SK-N-SH treated with all-trans-retinoic acid at 6 μM for 48 hours (cell line): ENCODE data around the gene ZCCHC3.

Experiments
- ATAC-seq: fragments of 200-7000 bp; cut with Tn5 transposase; 3 replicates; pipeline ENCODE4 v1.9.1; 2020; ENCODE audit warnings: mild to moderate bottlenecking, moderate library complexity
- ARNTL ChIP-seq: fragments of 450-650 bp; formaldehyde crosslinking; IDR thresholded peaks from 2 replicates; pipeline ENCODE4 v1.5.0; 2020; ENCODE audit warnings: low read depth, mild to moderate bottlenecking, moderate library complexity, borderline replicate concordance
- BACH2 ChIP-seq: fragments of 250-450 bp; sonication (Bioruptor Pico); IDR thresholded peaks from 2 replicates; pipeline ENCODE4 v1.9.0; 2021; ENCODE audit warnings: mild to moderate bottlenecking, borderline replicate concordance
- CREB5 ChIP-seq: fragments of 250-450 bp; sonication (Bioruptor Pico); IDR thresholded peaks from 2 replicates; pipeline ENCODE4 v1.5.1; 2020; ENCODE audit warnings: low read depth, mild to moderate bottlenecking, moderate library complexity
- CSDC2 ChIP-seq: fragments of 250-450 bp; sonication (Bioruptor Pico); IDR thresholded peaks from 2 replicates; pipeline ENCODE4 v1.5.0; 2020; ENCODE audit warnings: mild to moderate bottlenecking, moderate library complexity
- CSRNP3 ChIP-seq: fragments of 250-450 bp; sonication (Bioruptor Pico); IDR thresholded peaks from 2 replicates; pipeline ENCODE4 v1.5.1; 2021; ENCODE audit warnings: mild to moderate bottlenecking, moderate library complexity
- ESRRG ChIP-seq: fragments of 250-450 bp; sonication (Bioruptor Pico); IDR thresholded peaks from 2 replicates; pipeline ENCODE4 v1.6.1; 2021; ENCODE audit warnings: mild to moderate bottlenecking
- GLIS3 ChIP-seq: fragments of 250-450 bp; sonication (Bioruptor Pico); IDR thresholded peaks from 2 replicates; pipeline ENCODE4 v1.5.0; 2020; ENCODE audit warnings: mild to moderate bottlenecking, moderate library complexity
- ISL1 ChIP-seq: fragments of 250-450 bp; sonication (Bioruptor Pico); IDR thresholded peaks from 2 replicates; pipeline ENCODE4 v2.1.2; 2022; ENCODE audit warnings: mild to moderate bottlenecking, moderate library complexity
- OSR1 ChIP-seq: fragments of 250-450 bp; sonication (Bioruptor Pico); IDR thresholded peaks from 2 replicates; pipeline ENCODE4 v1.8.0; 2022; ENCODE audit warnings: moderate library complexity, mild to moderate bottlenecking, inconsistent platforms
- PATZ1 ChIP-seq: fragments of 250-450 bp; sonication (Bioruptor Pico); IDR thresholded peaks from 2 replicates; pipeline ENCODE4 v1.8.0; 2020; ENCODE audit warnings: mild to moderate bottlenecking, moderate library complexity, borderline replicate concordance
- POU6F1 ChIP-seq: fragments of 250-450 bp; sonication (Bioruptor Pico); IDR thresholded peaks from 2 replicates; pipeline ENCODE4 v1.8.0; 2021; ENCODE audit warnings: low read depth, mild to moderate bottlenecking, moderate library complexity, borderline replicate concordance
- PPARA ChIP-seq: fragments of 250-450 bp; sonication (Bioruptor Pico); IDR thresholded peaks from 2 replicates; pipeline ENCODE4 v1.5.0; 2020; ENCODE audit warnings: mild to moderate bottlenecking, borderline replicate concordance
- RARB ChIP-seq: fragments of 250-450 bp; sonication (Bioruptor Pico); IDR thresholded peaks from 2 replicates; pipeline ENCODE4 v1.8.0; 2021; ENCODE audit warnings: mild to moderate bottlenecking, moderate library complexity
- TCF4 ChIP-seq: fragments of 250-450 bp; sonication (Bioruptor Pico); IDR thresholded peaks from 2 replicates; pipeline ENCODE4 v1.8.0; 2021; ENCODE audit warnings: mild to moderate bottlenecking, moderate library complexity, borderline replicate concordance
- TOX ChIP-seq: fragments of 250-450 bp; sonication (Bioruptor Pico); IDR thresholded peaks from 2 replicates; pipeline ENCODE4 v1.8.0; 2021; ENCODE audit warnings: mild to moderate bottlenecking, moderate library complexity, borderline replicate concordance
- TSHZ2 ChIP-seq: fragments of 250-450 bp; sonication (Bioruptor Pico); IDR thresholded peaks from 2 replicates; pipeline ENCODE4 v1.5.0; 2020; ENCODE audit warnings: mild to moderate bottlenecking, moderate library complexity
- ZC3H10 ChIP-seq: fragments of 250-450 bp; sonication (Bioruptor Pico); IDR thresholded peaks from 2 replicates; pipeline ENCODE4 v1.5.1; 2021; ENCODE audit warnings: mild to moderate bottlenecking, moderate library complexity
- ZFP30 ChIP-seq: fragments of 450-650 bp; formaldehyde crosslinking; IDR thresholded peaks from 2 replicates; pipeline ENCODE4 v1.5.0; 2022; ENCODE audit warnings: mild to moderate bottlenecking, moderate library complexity
- ZNF565 ChIP-seq: fragments of 450-650 bp; formaldehyde crosslinking; conservative IDR thresholded peaks from 2 replicates; pipeline ENCODE4 v1.5.0; 2020; ENCODE audit warnings: low read depth, mild to moderate bottlenecking, moderate library complexity
- ZNF70 ChIP-seq: fragments of 450-650 bp; formaldehyde crosslinking; IDR thresholded peaks from 2 replicates; pipeline ENCODE4 v1.5.0; 2020; ENCODE audit warnings: mild to moderate bottlenecking, moderate library complexity
- ZNF8 ChIP-seq: fragments of 450-650 bp; formaldehyde crosslinking; IDR thresholded peaks from 2 replicates; pipeline ENCODE4 v1.5.0; 2020; ENCODE audit warnings: mild to moderate bottlenecking, moderate library complexity

Gene ZCCHC3

GRCh38 chr20:275791-276190 is 21.6 kb upstream of the ZCCHC3 start:
- no peak for TF ChIP-seq ZNF8
- no peak for TF ChIP-seq TOX
- no peak for TF ChIP-seq TSHZ2 (CRISPR knock-in tag)
- TF ChIP-seq BACH2 = no peak
- TF ChIP-seq ZC3H10 (CRISPR knock-in tag) = no peak
- no peak for TF ChIP-seq PPARA (CRISPR knock-in tag)
- TF ChIP-seq TCF4 = no peak
- no peak for TF ChIP-seq OSR1 (CRISPR knock-in tag)
- TF ChIP-seq PATZ1 = no peak
- no peak for TF ChIP-seq ZNF70 (CRISPR knock-in tag)
- no peak for TF ChIP-seq RARB (CRISPR knock-in tag)
- TF ChIP-seq ARNTL (CRISPR knock-in tag) = no peak
- TF ChIP-seq ISL1 = no peak
- no peak for TF ChIP-seq CREB5 (CRISPR knock-in tag)
- TF ChIP-seq ZFP30 (CRISPR knock-in tag) = no peak
- TF ChIP-seq POU6F1 (CRISPR knock-in tag) = no peak
- no peak for TF ChIP-seq ZNF565
- TF ChIP-seq CSRNP3 = no peak
- TF ChIP-seq, all 23 proteins: peak for 0
- no peak for ATAC-seq

GRCh38 chr20:276620-277495 is 20.5 kb upstream of the ZCCHC3 start:
- TF ChIP-seq TCF4 (no peak), ZC3H10 (CRISPR knock-in tag) (no peak)
- ATAC-seq = no peak

- TF ChIP-seq BACH2 (no peak), ESRRG (no peak), TSHZ2 (CRISPR knock-in tag) (no peak), ZNF8 (no peak), TCF4 (no peak), OSR1 (CRISPR knock-in tag) (no peak), ZFP30 (CRISPR knock-in tag) (no peak), POU6F1 (CRISPR knock-in tag) (no peak), TOX (no peak), GLIS3 (CRISPR knock-in tag) (no peak), CSDC2 (no peak), ZC3H10 (CRISPR knock-in tag) (no peak)
- no peak for ATAC-seq
Measured at GRCh38 chr20:277496-277781, 19.9 kb upstream of the ZCCHC3 start.
